Erythroblast (primary cell): Measurements from ENCODE around the gene BLNK.

ENCODE experiments used
- GATA1 ChIP-seq: IDR thresholded peaks from 2 replicates; pipeline ENCODE4 v1.6.1; 2011; ENCODE audit warnings: low read depth, mild to moderate bottlenecking, control low read depth, low read length, moderate library complexity
- POLR2A ChIP-seq: IDR thresholded peaks from 2 replicates; pipeline ENCODE4 v1.6.1; 2011; ENCODE audit warnings: mild to moderate bottlenecking, low read length

DNA sequence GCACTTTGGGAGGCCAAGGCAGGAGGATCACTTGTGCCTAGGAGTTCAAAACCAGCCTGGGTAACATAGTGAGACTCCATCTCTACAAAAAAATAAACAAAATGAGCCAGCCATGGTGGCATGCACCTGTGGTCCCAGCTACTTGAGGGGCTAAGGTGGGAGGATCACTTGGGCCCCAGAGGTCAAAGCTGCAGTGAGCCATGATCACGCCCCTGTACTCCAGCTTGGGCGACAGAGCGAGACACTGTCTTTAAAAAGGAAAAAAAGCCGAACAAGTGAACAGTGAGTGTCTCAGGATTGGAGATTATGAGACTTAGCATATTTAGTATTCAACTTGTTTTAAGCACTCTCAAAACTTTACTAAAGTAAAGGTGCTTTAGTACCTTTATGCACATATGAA lies 28.1 kb downstream of the BLNK start:
- no peak for TF ChIP-seq POLR2A
- no peak for TF ChIP-seq GATA1
